HL-60 (cell line): Measurements from ENCODE around the gene NOLC1.

Experiments used
- DNase-seq, 2 experiments: peaks; one replicate each; pipeline ENCODE4 v3.0.0-alpha.2; 2010 to 2020; ENCODE audit warnings: low read depth in 1 of 2, low spot score in 1 of 2
- H3K27ac ChIP-seq: fragments of 250-450 bp; sonication (Bioruptor Pico); replicated peaks from 2 replicates; pipeline ENCODE4 v1.5.1; 2020; ENCODE audit warnings: mild to moderate bottlenecking, moderate library complexity
- H3K27me3 ChIP-seq: fragments of 250-450 bp; sonication (Bioruptor Pico); 2 replicates; pipeline ENCODE4 v1.5.1; 2021; ENCODE audit warnings: mild to moderate bottlenecking, moderate library complexity; ENCODE audit not compliant: insufficient read depth, poor library complexity, severe bottlenecking
- H3K4me3 ChIP-seq: replicated peaks from 2 replicates; pipeline ENCODE4 v1.5.1; 2011; ENCODE audit warnings: mild to moderate bottlenecking, control low read depth, low read length; ENCODE audit not compliant: insufficient read depth
- GABPA ChIP-seq: IDR thresholded peaks from 2 replicates; pipeline ENCODE4 v1.6.1; 2012; ENCODE audit warnings: low read depth
- POLR2AphosphoS5 ChIP-seq: IDR thresholded peaks from 2 replicates; pipeline ENCODE4 v1.6.1; 2012; ENCODE audit warnings: low read depth
- REST ChIP-seq: IDR thresholded peaks from 2 replicates; pipeline ENCODE4 v1.6.1; 2012; ENCODE audit warnings: low read depth; ENCODE audit not compliant: insufficient replicate concordance
- SPI1 ChIP-seq: IDR thresholded peaks from 2 replicates; pipeline ENCODE4 v1.6.1; 2012; ENCODE audit warnings: low read depth, mild to moderate bottlenecking, borderline replicate concordance
- TF ChIP-seq, protein P1 (sequence below): IDR thresholded peaks from one replicate; pipeline ENCODE4 v1.5.1; 2011; ENCODE audit warnings: low read length, control low read depth, inconsistent platforms; ENCODE audit not compliant: insufficient read depth

Gene NOLC1

DNA sequence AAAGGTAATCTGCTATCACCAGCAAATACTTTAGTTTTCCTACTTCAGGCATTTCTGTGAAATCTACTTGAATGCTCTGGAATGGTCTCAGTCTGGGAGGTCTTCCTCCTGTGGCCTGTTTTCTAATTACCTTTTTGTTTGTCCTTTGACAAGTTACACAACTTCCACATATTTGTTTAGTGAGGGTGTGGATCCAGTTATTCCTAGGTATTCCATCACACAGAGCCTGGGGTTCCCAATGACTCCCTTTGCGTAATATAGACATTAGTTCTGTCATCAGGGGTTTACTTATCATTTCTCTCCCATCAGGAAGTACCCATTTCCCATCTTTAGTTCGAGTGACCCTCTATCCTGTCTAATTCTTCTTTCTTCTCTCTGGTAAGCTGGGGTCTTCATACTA, 45.8 kb downstream of the NOLC1 start:
- TF ChIP-seq SPI1 (no peak), REST (no peak), GABPA (no peak), POLR2AphosphoS5 (no peak)
- TF ChIP-seq, protein P1, sequence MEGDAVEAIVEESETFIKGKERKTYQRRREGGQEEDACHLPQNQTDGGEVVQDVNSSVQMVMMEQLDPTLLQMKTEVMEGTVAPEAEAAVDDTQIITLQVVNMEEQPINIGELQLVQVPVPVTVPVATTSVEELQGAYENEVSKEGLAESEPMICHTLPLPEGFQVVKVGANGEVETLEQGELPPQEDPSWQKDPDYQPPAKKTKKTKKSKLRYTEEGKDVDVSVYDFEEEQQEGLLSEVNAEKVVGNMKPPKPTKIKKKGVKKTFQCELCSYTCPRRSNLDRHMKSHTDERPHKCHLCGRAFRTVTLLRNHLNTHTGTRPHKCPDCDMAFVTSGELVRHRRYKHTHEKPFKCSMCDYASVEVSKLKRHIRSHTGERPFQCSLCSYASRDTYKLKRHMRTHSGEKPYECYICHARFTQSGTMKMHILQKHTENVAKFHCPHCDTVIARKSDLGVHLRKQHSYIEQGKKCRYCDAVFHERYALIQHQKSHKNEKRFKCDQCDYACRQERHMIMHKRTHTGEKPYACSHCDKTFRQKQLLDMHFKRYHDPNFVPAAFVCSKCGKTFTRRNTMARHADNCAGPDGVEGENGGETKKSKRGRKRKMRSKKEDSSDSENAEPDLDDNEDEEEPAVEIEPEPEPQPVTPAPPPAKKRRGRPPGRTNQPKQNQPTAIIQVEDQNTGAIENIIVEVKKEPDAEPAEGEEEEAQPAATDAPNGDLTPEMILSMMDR, result no peak
- Histone ChIP-seq H3K4me3 (no peak overlapping the region), H3K27me3 (no peaks in the 10 kb centered on the region), H3K27ac (no peak overlapping the region)
- DNase-seq, result no peak

- Histone ChIP-seq H3K27me3 (no peaks in the 10 kb centered on the region), H3K4me3 (no peak overlapping the region), H3K27ac (no peak overlapping the region)
- TF ChIP-seq GABPA, result no peak
- no peak for TF ChIP-seq REST
- no peak for TF ChIP-seq SPI1
- TF ChIP-seq POLR2AphosphoS5, result no peak
- TF ChIP-seq, protein P1, result no peak
- DNase-seq, result peak in 1 of 2 experiments; percentile 16
Observed at GRCh38 chr10:102200751-102201640, 48.8 kb downstream of the NOLC1 start.

DNA sequence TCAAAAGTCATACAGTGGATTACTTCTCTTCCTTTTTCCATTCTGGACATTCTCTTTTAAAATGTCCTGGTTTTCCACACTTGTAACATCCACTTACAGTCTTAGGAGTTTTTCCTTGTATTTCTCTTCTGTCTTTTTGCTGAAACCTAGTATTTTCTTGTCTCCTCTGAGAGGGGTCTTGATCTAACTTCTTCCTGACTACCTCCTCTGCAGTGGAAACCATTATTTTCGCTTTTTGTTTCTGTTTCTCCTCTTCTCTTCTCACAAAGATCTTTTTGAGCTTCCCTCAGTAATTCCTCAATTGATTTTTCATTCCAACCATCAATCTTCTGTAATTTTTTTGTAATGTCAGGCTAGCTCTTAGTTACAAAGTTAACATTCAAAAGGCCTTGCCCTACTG, 50.2 kb downstream of the NOLC1 start:
- no peak for DNase-seq

More for the DNA sequence above, 50.2 kb downstream of the NOLC1 start:
- Histone ChIP-seq H3K27me3 (no peaks in the 10 kb centered on the region), H3K27ac (no peak overlapping the region), H3K4me3 (no peak overlapping the region)
- no peak for TF ChIP-seq REST
- no peak for TF ChIP-seq GABPA
- TF ChIP-seq, protein P1, result no peak
- no peak for TF ChIP-seq POLR2AphosphoS5
- TF ChIP-seq SPI1, result no peak
